GM12892 (cell line): Measurements from ENCODE around the gene C1orf74.

ENCODE experiments used
- POLR2A ChIP-seq: IDR thresholded peaks from 2 replicates; pipeline ENCODE4 v1.6.1; 2011; ENCODE audit warnings: low read depth, low read length, control low read depth
- POLR2AphosphoS5 ChIP-seq: IDR thresholded peaks from 2 replicates; pipeline ENCODE4 v1.6.1; 2011; ENCODE audit warnings: low read depth, low read length, control low read depth
- TAF1 ChIP-seq: IDR thresholded peaks from 2 replicates; pipeline ENCODE4 v1.6.1; 2011; ENCODE audit warnings: low read depth, mild to moderate bottlenecking, control low read depth, low read length, borderline replicate concordance

DNA sequence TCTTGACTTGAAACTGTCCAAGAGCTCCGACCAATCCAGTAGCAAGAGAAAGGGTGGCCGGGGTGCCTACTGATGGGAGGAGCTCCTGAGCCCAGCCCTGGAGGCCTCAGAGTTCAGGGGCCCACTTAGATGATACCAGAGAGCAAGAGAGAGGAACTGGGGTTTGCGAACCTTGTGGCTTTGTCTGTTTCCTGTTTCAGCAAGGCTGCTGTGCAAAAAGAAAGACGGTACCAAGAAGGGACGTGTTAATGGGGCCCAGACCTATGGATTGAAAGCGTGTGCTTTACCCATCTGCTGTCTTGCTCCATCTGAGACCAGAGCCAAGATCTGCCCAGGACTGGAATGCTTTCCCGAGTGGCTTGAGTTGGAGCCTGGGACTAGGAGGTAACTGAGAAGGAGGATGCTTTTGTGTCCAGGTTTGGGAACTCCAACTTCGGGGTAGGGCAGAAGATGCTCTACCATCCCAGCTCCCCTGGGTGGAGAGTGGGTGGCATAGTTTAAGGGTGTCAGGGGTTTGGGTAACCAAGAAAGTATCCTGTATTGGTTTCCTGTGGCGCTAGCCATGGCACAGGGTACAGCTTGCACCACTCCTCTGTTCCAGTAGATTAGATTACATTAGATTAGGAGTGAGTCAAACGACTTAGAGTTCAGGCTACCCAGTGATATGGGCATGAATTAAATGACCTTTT is 28.3 kb downstream of the C1orf74 start, which contains the start of gene TRAF3IP3:
- TF ChIP-seq POLR2A (peak; percentile 92), TAF1 (peak; percentile 78; the same call in 1 of the 2 replicates), POLR2AphosphoS5 (peak; percentile 88)
